ENCODE results near the gene CRACDL.

GRCh38 chr2:98959810-98960507 is 23.9 kb upstream of the CRACDL start:
- no peak for TF ChIP-seq POU2F2 (IDR thresholded peaks at IDR 0.05; ENCODE audit: low read depth, low read length)
- no peak for TF ChIP-seq POLR2A (IDR thresholded peaks at IDR 0.05; ENCODE audit: low read depth, low read length)
- no peak for TF ChIP-seq POLR2AphosphoS5 (IDR thresholded peaks at IDR 0.05; ENCODE audit: low read depth, low read length)
- no peak for TF ChIP-seq TAF1 (IDR thresholded peaks at IDR 0.05; ENCODE audit: low read depth, low read length)
